ENCODE data around the gene YTHDC2.
A peak's percentile ranks its signal among the peaks of the same experiment; 100 is the strongest.

The YTHDC2 gene

DNA sequence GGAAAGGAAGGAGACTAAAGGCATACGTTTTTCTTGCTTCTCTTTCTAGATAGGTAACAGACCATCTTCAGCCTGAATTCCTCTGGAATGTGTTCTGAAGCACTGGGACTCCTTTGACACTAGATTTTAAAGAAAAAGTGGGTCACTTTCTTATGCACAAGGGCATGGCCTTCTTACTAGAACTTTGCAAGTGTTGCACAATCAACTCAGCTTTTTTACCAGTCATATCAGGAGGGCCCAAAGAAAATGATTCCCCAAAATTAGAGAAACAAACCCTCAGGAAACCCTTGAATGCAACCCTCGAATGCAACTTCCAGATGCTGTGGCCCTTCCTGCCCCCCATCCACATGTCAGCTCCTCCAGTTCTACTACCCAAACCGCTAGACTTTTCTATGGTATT lies 93.9 kb downstream of the YTHDC2 start:
- DNase-seq = no peak

DNA sequence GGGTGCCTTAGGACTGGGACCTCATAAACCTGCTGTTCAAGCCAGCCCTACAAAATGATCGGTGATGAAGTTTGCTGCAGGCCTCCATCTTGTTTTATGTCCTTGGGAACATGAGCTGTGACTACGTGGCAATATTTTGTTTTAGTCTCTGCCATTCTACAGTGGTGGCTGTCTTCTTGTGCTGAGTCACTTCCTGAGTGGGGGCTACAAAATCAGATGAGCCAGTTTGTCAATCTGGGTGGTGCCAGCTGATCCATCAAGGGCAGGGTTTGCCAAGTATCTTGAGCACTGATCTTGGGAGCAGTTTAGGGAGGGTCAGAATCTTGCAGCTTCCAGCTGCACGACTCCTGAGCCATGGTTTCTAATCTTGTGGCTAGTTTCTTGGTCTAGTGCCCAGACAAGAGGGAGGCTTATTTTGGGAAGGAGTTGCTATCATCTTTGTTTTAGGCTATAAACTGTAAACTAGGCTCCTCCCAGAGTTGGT lies 94.7 kb downstream of the YTHDC2 start:
- DNase-seq = no peak

DNA sequence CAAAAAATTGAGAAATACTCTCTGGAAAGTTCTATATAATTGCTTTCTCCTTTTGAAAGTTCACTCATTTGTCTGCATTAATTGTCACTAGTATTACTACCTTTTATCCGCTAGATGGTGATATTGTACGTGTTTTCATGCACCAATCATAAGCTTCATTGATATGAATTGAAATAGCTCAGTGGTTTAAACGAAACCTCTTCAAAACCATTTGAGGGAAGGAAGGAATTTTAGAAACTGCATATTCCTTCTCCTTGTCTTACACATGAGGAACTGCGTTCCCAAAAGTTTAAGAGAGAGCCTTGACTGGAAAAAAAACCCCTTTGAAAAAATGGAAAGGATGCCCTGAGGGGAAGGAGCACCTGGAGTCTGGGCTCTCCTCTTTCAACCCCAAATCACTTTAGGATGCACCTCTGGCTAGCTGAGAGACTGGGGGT lies 98.6 kb downstream of the YTHDC2 start:
- DNase-seq = peak; percentile 42

DNA sequence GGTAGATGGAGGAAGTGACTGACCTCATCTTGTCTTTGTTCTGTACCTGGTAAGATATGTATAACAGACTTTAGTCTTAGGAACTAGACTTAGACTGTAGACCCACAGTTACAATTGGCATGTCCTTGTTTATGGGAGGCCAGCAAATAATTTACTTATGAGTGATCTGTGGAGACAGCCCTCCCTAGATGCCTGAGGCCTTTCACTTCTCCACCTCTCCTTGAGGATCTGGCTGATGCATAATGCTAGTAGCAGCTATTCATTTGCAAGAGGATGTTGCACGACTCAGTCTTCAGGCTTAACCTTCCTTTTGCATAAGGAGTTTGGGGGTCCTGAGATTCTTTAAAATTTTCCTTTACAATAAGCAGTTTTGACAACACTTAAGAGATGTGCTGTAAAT lies 100.7 kb downstream of the YTHDC2 start:
- no peak for DNase-seq

DNA sequence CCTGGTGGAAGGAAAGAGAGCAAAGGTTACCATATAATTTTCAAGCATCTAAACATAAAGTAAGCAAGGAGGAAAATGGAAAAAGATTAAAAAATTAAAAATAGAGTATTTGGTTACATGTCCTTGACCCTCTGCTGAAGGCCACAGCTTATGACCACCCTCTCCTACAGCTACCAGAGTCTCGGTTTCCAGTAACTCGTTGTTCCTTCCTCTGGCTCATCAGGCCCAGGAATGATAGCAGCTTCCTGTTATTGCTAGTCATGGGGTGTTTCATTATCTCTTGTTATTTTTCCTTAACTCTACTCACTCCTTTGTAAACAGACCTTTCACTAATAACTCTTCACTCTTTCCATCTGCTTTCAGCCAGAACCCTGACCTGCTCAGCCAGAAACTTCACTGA lies 102.2 kb downstream of the YTHDC2 start:
- no peak for DNase-seq

DNA sequence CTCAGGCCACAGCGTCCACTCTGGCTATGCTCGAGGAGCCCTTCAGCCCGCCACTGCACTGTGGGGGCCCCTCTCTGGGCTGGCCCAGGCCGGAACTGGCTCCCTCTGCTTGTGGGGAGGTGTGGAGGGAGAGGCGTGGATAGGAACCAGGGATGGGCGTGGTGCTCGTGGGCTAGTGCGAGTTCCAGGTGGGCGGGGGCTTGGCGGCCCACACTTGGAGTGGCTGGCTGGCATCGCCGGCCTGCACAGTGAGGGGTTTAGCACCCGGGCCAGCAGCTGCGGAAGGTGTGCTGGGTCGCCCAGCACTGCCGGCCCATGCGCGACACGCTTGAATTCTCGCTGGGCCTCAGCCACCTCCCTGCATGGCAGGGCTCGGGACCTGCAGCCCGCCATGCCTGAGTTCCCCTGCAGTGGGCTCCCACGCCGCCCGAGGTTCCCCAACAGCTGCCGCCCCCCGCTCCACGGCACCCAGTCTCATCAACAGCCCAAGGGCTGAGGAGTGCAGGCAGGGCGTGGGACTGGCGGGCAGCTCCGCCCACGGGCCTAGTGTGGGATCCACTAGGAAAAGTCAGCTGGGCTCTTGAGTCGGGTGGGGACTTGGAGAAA lies 103.8 kb downstream of the YTHDC2 start:
- no peak for DNase-seq

DNA sequence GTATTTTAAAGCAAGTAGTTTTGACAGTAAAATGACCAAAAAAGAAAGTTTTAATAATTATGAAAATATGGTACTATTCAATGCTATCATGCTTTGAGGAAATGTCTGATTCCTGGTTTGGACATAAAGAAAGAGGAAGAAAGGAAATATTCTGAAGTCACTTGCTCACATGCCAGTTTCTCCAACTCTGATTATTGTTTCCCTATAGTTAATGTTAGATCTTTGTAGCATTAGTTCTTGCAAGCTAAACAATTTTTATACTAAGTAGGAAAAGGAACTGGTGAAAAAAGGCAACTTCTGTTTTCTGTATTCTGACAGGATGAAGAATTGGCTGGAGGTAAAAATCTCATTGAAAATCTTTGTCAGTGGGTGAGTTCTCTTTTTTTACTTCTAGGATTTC lies 119.5 kb downstream of the YTHDC2 start:
- DNase-seq = no peak

DNA sequence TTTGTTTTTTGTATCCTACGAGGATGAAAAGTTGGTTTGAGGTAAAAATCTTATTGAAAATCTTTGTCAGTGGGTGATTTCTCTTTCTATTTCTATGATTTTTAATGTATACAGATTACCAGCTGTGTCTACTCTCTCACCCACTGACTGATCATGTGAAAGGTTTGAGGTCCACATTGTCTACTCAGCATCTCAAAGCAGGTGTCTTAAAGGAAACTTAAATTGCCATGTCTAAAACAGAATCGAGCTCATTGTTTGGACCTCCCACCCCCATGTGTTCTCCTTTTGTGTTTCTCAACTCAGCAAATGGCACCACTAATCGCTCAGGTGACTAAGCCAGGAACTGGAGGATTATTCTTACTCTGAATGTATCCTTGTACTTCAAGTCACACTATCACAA lies 121.5 kb downstream of the YTHDC2 start:
- DNase-seq = no peak

DNA sequence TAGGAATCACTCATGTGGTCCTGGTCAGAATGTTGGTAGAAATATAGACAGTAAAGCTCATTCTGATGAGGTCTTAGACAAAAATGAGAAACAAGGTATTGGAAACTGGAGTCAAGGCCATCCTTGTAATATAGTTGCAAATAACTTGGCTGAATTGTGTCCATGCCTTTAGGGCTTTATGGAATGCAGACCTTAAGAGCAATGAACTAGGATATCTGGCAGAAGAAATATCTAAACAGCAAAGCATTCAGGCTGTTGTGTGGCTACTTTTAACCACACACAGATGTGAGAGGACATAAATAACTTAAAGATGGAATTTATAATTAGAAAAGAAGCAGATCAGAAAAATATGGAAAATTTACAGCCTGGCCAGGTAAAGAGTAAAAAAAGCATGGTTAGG lies 128.2 kb downstream of the YTHDC2 start:
- no peak for DNase-seq

Measured in NCI-H146 (cell line).